ENCODE data around the gene OR9Q1.

Gene OR9Q1

GRCh38 chr11:58039589-58039988 lies 15.9 kb downstream of the OR9Q1 start:
- no peak for DNase-seq

GRCh38 chr11:58043379-58043778 lies 19.7 kb downstream of the OR9Q1 start:
- no peak for DNase-seq

GRCh38 chr11:58046231-58046630 lies 22.6 kb downstream of the OR9Q1 start:
- DNase-seq, result no peak

GRCh38 chr11:58047818-58048217 lies 24.1 kb downstream of the OR9Q1 start:
- no peak for DNase-seq

GRCh38 chr11:58055806-58056401 lies 32.2 kb downstream of the OR9Q1 start:
- DNase-seq, result no peak

- no peak for DNase-seq
Observed at GRCh38 chr11:58057481-58057880, 33.8 kb downstream of the OR9Q1 start.

- DNase-seq, result peak; percentile 63
Observed at GRCh38 chr11:58058276-58059006, 34.8 kb downstream of the OR9Q1 start.

GRCh38 chr11:58059007-58059350 lies 35.3 kb downstream of the OR9Q1 start:
- no peak for DNase-seq

- no peak for DNase-seq
Observed at GRCh38 chr11:58060535-58060934, 36.9 kb downstream of the OR9Q1 start.

GRCh38 chr11:58060939-58061672 lies 37.4 kb downstream of the OR9Q1 start:
- DNase-seq, result no peak

- no peak for DNase-seq
Observed at GRCh38 chr11:58061813-58062212, 38.1 kb downstream of the OR9Q1 start.

GRCh38 chr11:58067685-58068084 lies 44.0 kb downstream of the OR9Q1 start:
- DNase-seq, result no peak

GRCh38 chr11:58068655-58069054 lies 45.0 kb downstream of the OR9Q1 start:
- DNase-seq, result no peak

GRCh38 chr11:58070585-58070984 lies 46.9 kb downstream of the OR9Q1 start:
- no peak for DNase-seq

- no peak for DNase-seq
Observed at GRCh38 chr11:58075781-58076180, 52.1 kb downstream of the OR9Q1 start.

- DNase-seq, result no peak
Observed at GRCh38 chr11:58086528-58086927, 62.8 kb downstream of the OR9Q1 start.

GRCh38 chr11:58097437-58097836 lies 73.8 kb downstream of the OR9Q1 start:
- DNase-seq, result no peak

- no peak for DNase-seq
Observed at GRCh38 chr11:58121096-58121495, 97.4 kb downstream of the OR9Q1 start.

GRCh38 chr11:58125469-58125868 lies 101.8 kb downstream of the OR9Q1 start, which contains the start of gene OR9I1:
TSS of gene OR9I1 (minus strand) at chr11:58125530. CDS start at chr11:58119444, 6,086 bp downstream.
- DNase-seq, result no peak

GRCh38 chr11:58127350-58127749 lies 103.7 kb downstream of the OR9Q1 start:
- no peak for DNase-seq

- no peak for DNase-seq
Observed at GRCh38 chr11:58133309-58134076, 109.8 kb downstream of the OR9Q1 start.

GRCh38 chr11:58134151-58134550 lies 110.5 kb downstream of the OR9Q1 start:
- DNase-seq, result no peak

GRCh38 chr11:58135171-58135570 lies 111.5 kb downstream of the OR9Q1 start:
- DNase-seq, result no peak

All from NCI-H1048 (cell line).